H9 (cell line): ENCODE data around the gene CACNA1I. TPM values are rescaled to one million over a fixed set of nuclear protein-coding genes. Genes with fewer than 3 reads are reported as not detected.
A peak's percentile ranks its signal among the peaks of the same experiment; 100 is the strongest.

Experiments
- DNase-seq: peaks from one replicate; pipeline ENCODE4 v3.0.0-alpha.2; 2017
- H2AFZ ChIP-seq: one replicate; pipeline ENCODE4 v1.6.1; 2013; ENCODE audit warnings: mild to moderate bottlenecking, low read length, control low read depth, moderate library complexity
- H2AK5ac ChIP-seq: 2 replicates; pipeline ENCODE4 v1.6.1; 2013; ENCODE audit warnings: low read length, control low read depth, mixed read lengths; ENCODE audit not compliant: insufficient read length
- H2BK120ac ChIP-seq: one replicate; pipeline ENCODE4 v1.6.1; 2013; ENCODE audit warnings: low read depth, mild to moderate bottlenecking, low read length, control low read depth, inconsistent platforms; ENCODE audit not compliant: poor library complexity, severe bottlenecking
- H2BK12ac ChIP-seq: 2 replicates; pipeline ENCODE4 v1.6.1; 2013; ENCODE audit warnings: low read length, control low read depth, mixed read lengths, low read depth; ENCODE audit not compliant: insufficient read length
- H2BK15ac ChIP-seq: 2 replicates; pipeline ENCODE4 v1.6.1; 2013; ENCODE audit warnings: low read depth, low read length, control low read depth
- H2BK20ac ChIP-seq: one replicate; pipeline ENCODE4 v1.6.1; 2013; ENCODE audit warnings: low read depth, mild to moderate bottlenecking, low read length, control low read depth, inconsistent platforms; ENCODE audit not compliant: poor library complexity, severe bottlenecking
- H2BK5ac ChIP-seq: 2 replicates; pipeline ENCODE4 v1.6.1; 2013; ENCODE audit warnings: low read length, control low read depth, mixed read lengths; ENCODE audit not compliant: insufficient read length
- H3K14ac ChIP-seq: 2 replicates; pipeline ENCODE4 v1.6.1; 2013; ENCODE audit warnings: low read length, control low read depth; ENCODE audit not compliant: insufficient read depth
- H3K18ac ChIP-seq: 2 replicates; pipeline ENCODE4 v1.6.1; 2013; ENCODE audit warnings: low read depth, mild to moderate bottlenecking, mixed read lengths, low read length, control low read depth; ENCODE audit not compliant: insufficient read length
- H3K23ac ChIP-seq: 2 replicates; pipeline ENCODE4 v1.6.1; 2013; ENCODE audit warnings: low read length, control low read depth, mixed read lengths, low read depth; ENCODE audit not compliant: insufficient read length
- H3K23me2 ChIP-seq: 2 replicates; pipeline ENCODE4 v1.6.1; 2013; ENCODE audit warnings: low read depth, mild to moderate bottlenecking, mixed read lengths, low read length, control low read depth; ENCODE audit not compliant: insufficient read length, poor library complexity, severe bottlenecking
- H3K27ac ChIP-seq: 2 replicates; pipeline ENCODE4 v1.5.1; 2013; ENCODE audit warnings: low read length, control low read depth, mixed read lengths, low read depth; ENCODE audit not compliant: insufficient read length
- H3K27me3 ChIP-seq: 2 replicates; pipeline ENCODE4 v1.6.1; 2013; ENCODE audit warnings: low read length, control low read depth, inconsistent platforms; ENCODE audit not compliant: insufficient read depth
- H3K4ac ChIP-seq: 2 replicates; pipeline ENCODE4 v1.6.1; 2013; ENCODE audit warnings: low read depth, mild to moderate bottlenecking, control low read depth, inconsistent platforms, low read length, moderate library complexity
- H3K4me1 ChIP-seq: 2 replicates; pipeline ENCODE4 v1.6.1; 2013; ENCODE audit warnings: low read length, control low read depth, inconsistent platforms; ENCODE audit not compliant: insufficient read depth
- H3K4me2 ChIP-seq: 2 replicates; pipeline ENCODE4 v1.6.1; 2013; ENCODE audit warnings: low read length, control low read depth, mixed read lengths; ENCODE audit not compliant: insufficient read length, insufficient read depth
- H3K56ac ChIP-seq: 2 replicates; pipeline ENCODE4 v1.6.1; 2013; ENCODE audit warnings: low read depth, mild to moderate bottlenecking, mixed read lengths, low read length, control low read depth; ENCODE audit not compliant: insufficient read length
- H3K79me1 ChIP-seq: 2 replicates; pipeline ENCODE4 v1.6.1; 2013; ENCODE audit warnings: low read depth, mild to moderate bottlenecking, moderate library complexity, low read length, control low read depth, inconsistent platforms; ENCODE audit not compliant: insufficient read depth, poor library complexity, severe bottlenecking
- H3K79me2 ChIP-seq: 2 replicates; pipeline ENCODE4 v1.6.1; 2013; ENCODE audit warnings: low read length, control low read depth, inconsistent platforms; ENCODE audit not compliant: insufficient read depth
- H3K9ac ChIP-seq: 2 replicates; pipeline ENCODE4 v1.6.1; 2013; ENCODE audit warnings: low read length, control low read depth, mixed read lengths; ENCODE audit not compliant: insufficient read length; ENCODE audit errors: extremely low read depth
- H3K9me3 ChIP-seq: one replicate; pipeline ENCODE4 v1.6.1; 2013; ENCODE audit warnings: low read depth, low read length, inconsistent platforms; ENCODE audit not compliant: control insufficient read depth
- H3T11ph ChIP-seq: one replicate; pipeline ENCODE4 v1.6.1; 2013; ENCODE audit warnings: mild to moderate bottlenecking, low read length, control low read depth, inconsistent platforms
- H4K20me1 ChIP-seq: one replicate; pipeline ENCODE4 v1.6.1; 2013; ENCODE audit not compliant: control insufficient read depth, insufficient read length, insufficient read depth
- H4K5ac ChIP-seq: 2 replicates; pipeline ENCODE4 v1.6.1; 2013; ENCODE audit warnings: low read depth, mild to moderate bottlenecking, mixed read lengths, low read length, control low read depth; ENCODE audit not compliant: insufficient read length
- H4K8ac ChIP-seq: replicated peaks from 2 replicates; pipeline ENCODE4 v1.6.1; 2013; ENCODE audit warnings: low read length, control low read depth, mixed read lengths, low read depth; ENCODE audit not compliant: insufficient read length
- H4K91ac ChIP-seq: 2 replicates; pipeline ENCODE4 v1.6.1; 2013; ENCODE audit warnings: low read depth, mild to moderate bottlenecking, moderate library complexity, mixed read lengths, low read length, control low read depth; ENCODE audit not compliant: insufficient read length
- H3K27ac Mint-ChIP-seq, 3 experiments: 2 replicates in 2 of 3; 3 replicates in 1 of 3; pipeline ENCODE4 v1.8.0; 2020 to 2021; ENCODE audit warnings: mixed read lengths in 3 of 3, mild to moderate bottlenecking in 1 of 3, moderate library complexity in 1 of 3
- H3K27me3 Mint-ChIP-seq: 2 replicates; pipeline ENCODE4 v1.8.0; 2021; ENCODE audit warnings: low read depth, mild to moderate bottlenecking, moderate library complexity, mixed read lengths
- H3K36me3 Mint-ChIP-seq, 3 experiments: 2 replicates in 2 of 3; 3 replicates in 1 of 3; pipeline ENCODE4 v1.8.0; 2020 to 2021; ENCODE audit warnings: low read depth in 3 of 3, mixed read lengths in 3 of 3; ENCODE audit not compliant: insufficient read depth in 1 of 3
- H3K4me1 Mint-ChIP-seq, 2 experiments: 2 replicates each; pipeline ENCODE4 v1.8.0; 2020; ENCODE audit warnings: mixed read lengths in 2 of 2
- H3K4me3 Mint-ChIP-seq, 2 experiments: 2 replicates in 1 of 2; 3 replicates in 1 of 2; pipeline ENCODE4 v1.8.0; 2020 to 2021; ENCODE audit warnings: mild to moderate bottlenecking in 2 of 2, mixed read lengths in 2 of 2, moderate library complexity in 1 of 2
- H3K9me3 Mint-ChIP-seq, 2 experiments: 2 replicates in 1 of 2; 3 replicates in 1 of 2; pipeline ENCODE4 v1.8.0; 2020; ENCODE audit warnings: mild to moderate bottlenecking in 2 of 2, mixed read lengths in 2 of 2, moderate library complexity in 1 of 2
- WGBS: extraction: QIAGEN DNeasy Blood & Tissue Kit; methylation state at CpG from one replicate; pipeline ENCODE4 v1.1.7; 2013; ENCODE audit warnings: missing lambda C conversion rate, low lambda C conversion rate, mixed read lengths; ENCODE audit not compliant: insufficient read length; ENCODE audit errors: extremely low coverage; 5-methylcytosine and 5-hydroxymethylcytosine counted together
- total RNA-seq: library from RNA; stranded (reverse); gene quantifications from 2 replicates; pipeline ENCODE4 v1.2.1, GENCODE V29; 2021
- TF ChIP-seq, protein P1 (sequence below): fragments of 200-600 bp; sonication (generic); conservative IDR thresholded peaks from 3 replicates; pipeline ENCODE4 v1.8.0; 2021; ENCODE audit warnings: antibody characterized with exemption, mild to moderate bottlenecking

The CACNA1I gene
- total RNA-seq, 1 experiment from 2014 or later = 0.50 TPM

DNA sequence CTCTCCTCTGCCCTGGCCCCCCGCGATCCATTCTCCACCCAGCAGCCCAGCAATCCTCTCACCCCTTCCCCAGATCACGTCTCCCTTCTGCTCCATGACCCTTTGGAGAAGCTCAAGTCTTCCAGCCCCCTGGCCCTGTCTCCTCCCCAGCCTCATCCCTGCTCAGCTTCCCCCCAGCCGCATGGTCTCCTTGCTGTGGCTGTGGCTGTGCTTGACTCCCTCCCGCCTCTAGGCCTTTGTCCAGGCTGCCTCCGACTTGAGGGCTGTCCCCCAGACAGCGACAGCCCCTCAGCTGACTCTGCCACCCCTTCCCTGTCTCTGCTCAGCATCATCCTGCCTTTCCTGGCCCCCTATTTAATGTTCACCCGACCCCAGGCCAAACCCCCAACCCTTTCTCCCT lies 59.3 kb downstream of the CACNA1I start:
- Histone ChIP-seq H3K18ac (no peak overlapping the region), H2AK5ac (no peak overlapping the region), H3K23me2 (no peaks in the 10 kb centered on the region), H4K91ac (no peak overlapping the region), H2AFZ (no peak overlapping the region), H4K20me1 (no peaks in the 10 kb centered on the region), H3K27me3 (no peaks in the 10 kb centered on the region), H2BK5ac (no peak overlapping the region), H3K9me3 (no peaks in the 10 kb centered on the region), H3K23ac (no peak overlapping the region), H3K4me2 (no peak overlapping the region), H3K4me1 (0 out of 2 replicates have a peak, but pooled peaks cover 5% of the 10 kb centered on the region), H3K14ac (no peak overlapping the region), H4K8ac (no peak overlapping the region), H3K4ac (no peak overlapping the region), H2BK20ac (no peak overlapping the region), H3K27ac (no peak overlapping the region), H2BK12ac (no peak overlapping the region), H3T11ph (no peak overlapping the region), H3K56ac (no peak overlapping the region), H2BK15ac (no peak overlapping the region), H3K79me1 (no peaks in the 10 kb centered on the region), H2BK120ac (no peak overlapping the region), H3K9ac (no peak overlapping the region), H4K5ac (no peak overlapping the region), H3K79me2 (no peaks in the 10 kb centered on the region)
- no CpG with 5 or more reads among the region's 8 CpGs for WGBS
- H3K4me3 Mint-ChIP-seq = peak overlapping the region in 1 of 2 experiments; percentile 17; a peak in 1 of 5 replicates
- peaks cover 21 to 45% of the 10 kb centered on the region in 2 experiments for H3K4me1 Mint-ChIP-seq
- H3K27me3 Mint-ChIP-seq = peaks cover 14% of the 10 kb centered on the region
- H3K36me3 Mint-ChIP-seq = no peaks in the 10 kb centered on the region
- peak overlapping the region in 1 of 3 experiments; percentile 15; a peak in 2 of 7 replicates for H3K27ac Mint-ChIP-seq
- no peak for DNase-seq
- H3K9me3 Mint-ChIP-seq = no peaks in the 10 kb centered on the region; a peak in 1 of 5 replicates
- TF ChIP-seq, protein P1, sequence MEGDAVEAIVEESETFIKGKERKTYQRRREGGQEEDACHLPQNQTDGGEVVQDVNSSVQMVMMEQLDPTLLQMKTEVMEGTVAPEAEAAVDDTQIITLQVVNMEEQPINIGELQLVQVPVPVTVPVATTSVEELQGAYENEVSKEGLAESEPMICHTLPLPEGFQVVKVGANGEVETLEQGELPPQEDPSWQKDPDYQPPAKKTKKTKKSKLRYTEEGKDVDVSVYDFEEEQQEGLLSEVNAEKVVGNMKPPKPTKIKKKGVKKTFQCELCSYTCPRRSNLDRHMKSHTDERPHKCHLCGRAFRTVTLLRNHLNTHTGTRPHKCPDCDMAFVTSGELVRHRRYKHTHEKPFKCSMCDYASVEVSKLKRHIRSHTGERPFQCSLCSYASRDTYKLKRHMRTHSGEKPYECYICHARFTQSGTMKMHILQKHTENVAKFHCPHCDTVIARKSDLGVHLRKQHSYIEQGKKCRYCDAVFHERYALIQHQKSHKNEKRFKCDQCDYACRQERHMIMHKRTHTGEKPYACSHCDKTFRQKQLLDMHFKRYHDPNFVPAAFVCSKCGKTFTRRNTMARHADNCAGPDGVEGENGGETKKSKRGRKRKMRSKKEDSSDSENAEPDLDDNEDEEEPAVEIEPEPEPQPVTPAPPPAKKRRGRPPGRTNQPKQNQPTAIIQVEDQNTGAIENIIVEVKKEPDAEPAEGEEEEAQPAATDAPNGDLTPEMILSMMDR = no peak
